Regular cardiac myocyte (primary cell): ENCODE measurements around the gene CFAP210. TPM values are rescaled to one million over a fixed set of nuclear protein-coding genes. Genes with fewer than 3 reads are reported as not detected.

Experiments
- total RNA-seq: library from RNA; depleted of rRNA; stranded (reverse); fragments of >200 nt; gene quantifications from 2 replicates; pipeline ENCODE4 v1.2.3, GENCODE V29; 2014

CFAP210 gene, protein sequence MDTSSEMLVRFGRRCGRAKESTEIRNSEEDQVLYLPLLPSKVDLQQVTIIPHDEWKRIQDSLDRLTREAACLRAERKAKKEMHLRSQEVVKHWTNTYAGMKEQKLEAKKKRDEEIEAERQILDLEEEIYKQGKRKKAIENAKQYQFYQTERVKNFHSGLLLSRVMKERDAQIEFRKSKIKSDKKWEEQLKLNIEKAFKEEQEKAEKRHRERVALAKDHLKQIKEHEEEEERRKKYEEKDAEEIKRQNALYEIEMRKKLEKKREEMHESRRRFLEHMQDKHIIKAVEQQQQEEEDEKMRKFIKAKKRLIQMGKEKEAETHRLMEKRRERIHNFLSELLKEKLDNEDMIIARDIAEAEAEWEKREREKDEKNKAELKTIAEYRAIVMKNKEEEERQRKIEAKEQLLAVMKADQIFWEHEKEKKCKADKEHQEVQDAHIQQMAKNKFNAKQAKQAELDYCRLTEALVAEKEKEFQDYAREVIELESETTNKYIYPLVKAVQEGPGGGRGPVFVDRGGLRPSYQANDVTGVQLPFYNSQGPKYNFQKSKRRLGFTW
- total RNA-seq = under 0.01 TPM in 1 of 2 replicates, not detected in the other

DNA sequence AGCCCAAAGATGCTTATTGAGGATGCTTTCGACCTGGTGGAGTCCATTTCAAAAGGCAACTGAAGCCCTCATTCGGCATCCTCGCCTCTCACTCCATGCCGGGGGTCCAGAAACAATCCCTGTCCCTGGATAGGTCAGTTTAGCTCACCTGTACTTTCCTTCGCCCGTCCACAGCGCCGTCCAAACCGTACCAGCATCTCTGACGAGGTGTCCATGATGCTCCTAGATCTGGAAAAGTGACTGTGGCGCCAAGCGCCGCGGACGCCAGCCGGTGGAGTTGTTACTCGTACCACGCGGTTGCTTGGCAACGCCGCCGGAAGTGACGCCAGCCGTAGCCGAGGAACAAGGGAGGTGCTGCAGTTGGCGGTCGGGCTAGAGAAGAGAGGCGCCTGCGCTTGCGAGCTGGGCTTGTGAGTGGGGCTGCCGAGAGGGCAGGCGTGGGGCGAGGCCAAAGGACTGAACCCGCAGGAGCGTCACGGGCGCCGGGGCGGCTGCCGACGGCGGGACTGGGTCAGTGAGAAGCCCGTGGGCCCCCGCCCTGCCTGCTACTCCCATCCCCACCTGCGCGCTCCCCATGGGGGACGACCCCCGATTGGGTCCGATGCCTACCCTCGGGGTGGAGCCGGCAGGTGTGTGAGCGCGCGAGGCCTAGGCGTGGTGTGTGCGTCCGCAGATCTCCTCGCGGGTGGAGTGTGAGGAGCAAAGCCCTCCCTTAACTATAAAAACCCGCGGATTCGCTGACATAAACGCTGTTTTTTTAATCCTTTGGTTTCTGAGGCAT, at the start of gene CFAP210, which contains the start of gene PHOSPHO2:
CFAP210 (minus strand) TSS at position 293 of the 781 bp plus-strand sequence; CDS start at position 215, 78 bp downstream.
PHOSPHO2 (plus strand) TSS at position 357 of the 781 bp plus-strand sequence. CDS start 6,503 bp downstream, outside the sequence.

Other genes with a start within 250 kb of the CFAP210 start
- gene BBS5, start 214.9 kb downstream of the CFAP210 start, total RNA-seq = 2.9 and 5.4 TPM in 2 replicates
- 0.38 and 0.85 TPM in 2 replicates for gene KLHL41, start 184.7 kb downstream of the CFAP210 start, total RNA-seq
- 19.0 and 21.4 TPM in 2 replicates for gene FASTKD1, start 120.5 kb downstream of the CFAP210 start, total RNA-seq
- gene PPIG, start 110.1 kb downstream of the CFAP210 start, total RNA-seq = 21.5 and 35.0 TPM in 2 replicates
- gene PHOSPHO2, start 64 bp upstream of the CFAP210 start, total RNA-seq = 1.3 and 2.8 TPM in 2 replicates
- 4.5 and 6.1 TPM in 2 replicates for gene KLHL23, start 39.4 kb upstream of the CFAP210 start, total RNA-seq
- gene SSB, start 104.5 kb upstream of the CFAP210 start, total RNA-seq = 106 and 172 TPM in 2 replicates
- 35.2 and 49.1 TPM in 2 replicates for gene METTL5, start 130.5 kb upstream of the CFAP210 start, total RNA-seq
- gene UBR3, start 133.0 kb upstream of the CFAP210 start, total RNA-seq = 44.9 and 45.7 TPM in 2 replicates